Progenitor cell of endocrine pancreas (in vitro differentiated cells): Measurements from ENCODE around the gene FGD5. TPM values are rescaled to one million over a fixed set of nuclear protein-coding genes. Genes with fewer than 3 reads are reported as not detected.

ENCODE experiments used
- DNase-seq: peaks from one replicate; pipeline ENCODE4 v3.0.0; 2021; ENCODE audit warnings: low spot score; ENCODE audit not compliant: unreplicated experiment
- H3K27ac Mint-ChIP-seq: 2 replicates; pipeline ENCODE4 v1.8.0; 2021; ENCODE audit warnings: mild to moderate bottlenecking, moderate library complexity, mixed read lengths
- H3K27me3 Mint-ChIP-seq: 2 replicates; pipeline ENCODE4 v1.8.0; 2021; ENCODE audit warnings: mixed read lengths
- H3K36me3 Mint-ChIP-seq: 2 replicates; pipeline ENCODE4 v1.8.0; 2022; ENCODE audit warnings: mixed read lengths; ENCODE audit not compliant: insufficient read depth
- H3K4me1 Mint-ChIP-seq: 2 replicates; pipeline ENCODE4 v1.8.0; 2021; ENCODE audit warnings: low read depth, mixed read lengths
- H3K4me3 Mint-ChIP-seq: 2 replicates; pipeline ENCODE4 v1.8.0; 2021; ENCODE audit warnings: low read depth, mild to moderate bottlenecking, moderate library complexity, mixed read lengths
- H3K9me3 Mint-ChIP-seq: 2 replicates; pipeline ENCODE4 v1.8.0; 2021; ENCODE audit warnings: low read depth, mixed read lengths
- CTCF ChIP-seq: fragments of 200-600 bp; sonication (generic); IDR thresholded peaks from one replicate; pipeline ENCODE4 v1.5.0; 2021; ENCODE audit warnings: antibody characterized with exemption, mild to moderate bottlenecking; ENCODE audit not compliant: unreplicated experiment
- total RNA-seq: library from RNA; stranded (reverse); gene quantifications from 2 replicates; pipeline ENCODE4 v1.2.1, GENCODE V29; 2021

Gene FGD5
- total RNA-seq, 1 donor from 2014 or later, result 0.17 TPM

GRCh38 chr3:14799146-14799545 is 19.6 kb upstream of the FGD5 start:
- no peak for DNase-seq
- Mint-ChIP-seq H3K27me3 (peaks cover 34% of the 10 kb centered on the region), H3K4me1 (peaks cover 1% of the 10 kb centered on the region), H3K36me3 (no peaks in the 10 kb centered on the region), H3K27ac (no peak overlapping the region), H3K9me3 (no peaks in the 10 kb centered on the region), H3K4me3 (no peak overlapping the region)
- no peak for TF ChIP-seq CTCF

- Mint-ChIP-seq H3K36me3 (no peaks in the 10 kb centered on the region), H3K4me3 (no peak overlapping the region), H3K9me3 (no peaks in the 10 kb centered on the region), H3K27me3 (peaks cover 33% of the 10 kb centered on the region), H3K4me1 (peaks cover 1% of the 10 kb centered on the region), H3K27ac (no peak overlapping the region)
- no peak for DNase-seq
- TF ChIP-seq CTCF, result no peak
Observed at GRCh38 chr3:14801031-14801430, 17.7 kb upstream of the FGD5 start.

DNA sequence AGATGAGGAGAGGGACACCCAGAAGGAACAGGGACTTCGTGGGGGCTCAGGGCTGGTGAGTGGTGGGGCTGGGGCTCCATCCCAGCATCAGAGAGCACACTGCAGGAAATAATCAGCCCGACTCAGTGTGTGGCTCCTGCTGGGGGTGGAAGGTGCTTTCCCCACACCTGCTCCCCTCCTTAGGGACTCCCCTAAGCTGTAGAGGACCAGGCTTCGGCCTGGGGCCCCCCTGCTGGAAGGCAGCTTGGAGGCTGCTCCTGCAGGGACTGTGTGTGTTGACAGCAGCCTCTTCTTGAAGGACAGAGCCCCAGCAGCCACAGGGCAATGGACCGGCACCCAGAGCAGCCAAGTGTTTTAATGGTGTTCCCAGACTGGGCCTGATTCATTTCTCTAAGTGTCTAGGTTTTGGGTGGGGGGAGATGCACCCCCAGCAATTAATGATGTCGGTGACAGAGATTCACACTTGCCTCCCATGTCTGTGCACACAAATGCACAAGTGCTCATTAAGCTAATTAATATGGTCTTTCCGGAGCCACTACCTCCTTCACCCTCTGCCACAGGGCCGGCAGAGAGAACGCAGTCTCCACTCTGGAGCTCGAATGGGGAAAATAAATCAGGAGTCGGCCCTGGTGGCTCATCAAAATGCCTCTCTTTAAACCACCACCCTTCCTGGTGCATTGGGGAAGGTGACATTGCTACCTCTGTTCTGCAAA is 16.9 kb upstream of the FGD5 start:
- Mint-ChIP-seq H3K27me3 (peaks cover 35% of the 10 kb centered on the region), H3K4me3 (no peak overlapping the region), H3K27ac (no peak overlapping the region), H3K4me1 (peaks cover 1% of the 10 kb centered on the region), H3K36me3 (no peaks in the 10 kb centered on the region), H3K9me3 (no peaks in the 10 kb centered on the region)
- no peak for DNase-seq
- no peak for TF ChIP-seq CTCF

- Mint-ChIP-seq H3K9me3 (no peaks in the 10 kb centered on the region), H3K4me1 (peaks cover 1% of the 10 kb centered on the region), H3K27ac (no peak overlapping the region), H3K27me3 (peaks cover 40% of the 10 kb centered on the region), H3K36me3 (no peaks in the 10 kb centered on the region), H3K4me3 (no peak overlapping the region)
- DNase-seq, result no peak
- no peak for TF ChIP-seq CTCF
Observed at GRCh38 chr3:14802381-14802731, 16.4 kb upstream of the FGD5 start.

DNA sequence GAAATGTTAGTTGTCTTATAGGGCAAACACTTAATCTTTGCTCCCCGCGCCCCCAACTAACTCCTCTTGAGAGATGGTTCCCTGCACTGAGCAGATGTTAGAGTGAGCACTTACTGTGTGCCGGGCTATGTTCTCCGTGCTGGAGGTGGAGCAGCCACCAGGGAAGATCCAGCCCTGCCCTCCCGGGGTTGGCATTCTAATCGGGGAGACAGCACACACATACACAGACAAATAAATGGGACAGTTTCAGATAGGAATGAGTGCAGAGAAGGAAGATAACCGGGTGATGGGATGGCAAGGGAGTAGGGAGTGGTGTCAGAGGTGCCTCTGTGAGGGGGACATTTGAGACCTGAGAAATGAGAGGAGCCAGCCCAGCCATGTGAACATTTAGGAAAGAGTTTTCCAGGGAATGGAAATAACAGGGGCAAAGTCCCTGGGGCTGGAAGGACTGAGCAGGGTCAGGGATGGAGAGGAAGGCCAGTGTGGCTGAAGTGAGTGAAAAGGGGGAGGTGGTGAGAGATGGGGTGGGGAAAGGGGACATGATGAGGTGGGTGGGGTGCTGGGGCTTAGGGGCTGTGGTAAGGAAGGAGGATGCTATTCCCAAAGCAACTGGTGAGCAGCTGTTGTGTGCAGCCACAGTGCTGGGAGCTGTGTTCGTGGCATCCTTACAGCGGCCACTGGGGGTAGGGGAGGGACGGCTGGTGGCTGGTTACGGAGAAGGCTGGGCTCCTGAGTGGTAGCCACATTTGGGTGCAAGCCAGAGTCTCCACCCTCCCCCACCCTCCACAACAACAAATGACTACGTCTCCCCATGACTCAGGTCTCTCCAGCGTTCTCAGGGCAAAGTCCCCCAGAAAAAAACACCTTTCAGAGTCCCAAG is 15.4 kb upstream of the FGD5 start:
- Mint-ChIP-seq H3K36me3 (no peaks in the 10 kb centered on the region), H3K9me3 (no peaks in the 10 kb centered on the region), H3K27ac (no peak overlapping the region), H3K4me3 (no peak overlapping the region), H3K27me3 (peaks cover 45% of the 10 kb centered on the region), H3K4me1 (peaks cover 1% of the 10 kb centered on the region)
- TF ChIP-seq CTCF, result no peak
- no peak for DNase-seq
